Cardiac ventricle fibroblast (primary cell): ENCODE data around the gene TSPYL2. TPM values are rescaled to one million over a fixed set of nuclear protein-coding genes. Genes with fewer than 3 reads are reported as not detected.

ENCODE experiments used
- total RNA-seq: library from RNA; depleted of rRNA; stranded (reverse); fragments of >200 nt; gene quantifications from 2 replicates; pipeline ENCODE4 v1.2.3, GENCODE V29; 2015

TSPYL2 gene
- 14.5 and 15.4 TPM in 2 replicates for total RNA-seq

DNA sequence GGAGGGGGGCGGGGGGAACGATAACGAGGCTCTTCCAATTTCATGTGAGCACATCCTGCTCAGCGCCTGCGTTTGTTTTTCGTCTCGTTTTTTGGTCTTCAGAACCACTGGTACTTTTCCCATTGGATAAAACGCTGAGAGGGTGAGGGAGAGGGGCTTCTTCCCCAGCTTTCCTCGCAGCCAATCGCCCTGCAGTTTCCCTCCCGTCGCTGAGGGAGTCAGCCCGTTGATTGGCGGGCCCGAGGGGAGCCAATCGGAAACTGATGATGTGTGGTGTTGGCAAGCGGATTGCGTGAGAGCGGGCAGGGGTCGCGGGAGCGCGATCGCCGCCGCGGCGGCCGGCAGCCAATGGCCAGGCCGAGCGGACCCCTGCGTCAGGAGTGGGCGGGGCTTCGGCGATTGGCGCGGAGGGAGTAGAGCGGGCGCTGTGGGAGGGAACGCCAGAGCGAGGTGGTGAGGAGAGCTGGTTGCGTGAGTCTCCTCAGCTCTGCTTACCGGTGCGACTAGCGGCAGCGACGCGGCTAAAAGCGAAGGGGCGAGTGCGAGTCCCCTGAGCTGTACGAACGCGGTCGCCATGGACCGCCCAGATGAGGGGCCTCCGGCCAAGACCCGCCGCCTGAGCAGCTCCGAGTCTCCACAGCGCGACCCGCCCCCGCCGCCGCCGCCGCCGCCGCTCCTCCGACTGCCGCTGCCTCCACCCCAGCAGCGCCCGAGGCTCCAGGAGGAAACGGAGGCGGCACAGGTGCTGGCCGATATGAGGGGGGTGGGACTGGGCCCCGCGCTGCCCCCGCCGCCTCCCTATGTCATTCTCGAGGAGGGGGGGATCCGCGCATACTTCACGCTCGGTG, at the start of gene TSPYL2:
Gene TSPYL2 (plus strand): TSS at position 443 of the 848 bp plus-strand sequence. CDS start 132 bp downstream, at position 575.

DNA sequence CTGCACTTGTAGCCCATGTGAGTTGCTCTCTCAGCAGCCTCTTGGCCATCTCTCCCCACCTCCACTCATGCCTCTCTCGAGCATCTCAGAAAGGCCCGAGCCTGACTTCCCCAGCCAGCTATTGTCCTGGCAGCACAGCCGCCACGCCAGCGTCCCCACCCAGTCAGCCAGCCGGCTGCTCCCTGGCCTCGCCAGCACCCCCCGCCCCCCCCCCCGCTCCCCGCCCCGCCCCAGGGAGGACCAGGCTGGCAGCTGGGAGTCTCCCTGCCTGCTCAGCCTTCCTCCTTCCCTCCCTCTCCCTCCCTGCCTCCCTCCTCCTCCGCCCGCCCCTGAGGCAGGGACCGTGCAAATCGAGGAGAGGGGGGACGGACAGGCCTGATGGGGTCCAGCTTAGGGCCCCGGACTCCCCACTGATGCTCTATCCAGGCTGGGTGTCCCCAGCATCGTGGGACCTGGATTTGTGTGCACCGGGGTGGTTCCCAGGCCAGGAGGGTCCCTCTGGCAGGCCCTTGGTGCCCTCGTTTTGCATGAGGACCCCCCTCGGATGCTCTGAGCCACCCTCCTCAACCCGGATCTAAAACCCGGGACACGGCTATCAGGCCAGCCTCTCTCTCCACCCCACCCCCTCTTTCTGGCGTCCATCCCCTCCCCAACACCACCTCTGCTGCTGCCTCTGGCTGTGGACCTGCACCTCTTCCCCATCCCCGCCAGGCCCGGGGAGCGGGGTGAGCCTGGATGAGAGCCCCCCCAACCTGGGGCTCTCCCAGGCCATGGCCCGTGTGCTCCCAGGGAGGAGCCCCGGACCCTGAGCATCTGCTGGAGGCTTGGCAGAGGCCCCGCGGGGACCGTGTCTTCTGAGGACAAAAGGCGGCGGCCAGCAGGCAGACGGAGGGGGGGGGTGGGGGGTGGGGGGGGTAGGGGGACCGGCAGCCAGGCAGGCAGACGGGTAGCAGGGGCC, 33.7 kb upstream of the TSPYL2 start, which contains the start of gene GPR173:
Gene GPR173 (plus strand): TSS at position 621 of the 958 bp plus-strand sequence. CDS start 27,833 bp downstream, outside the sequence.

DNA sequence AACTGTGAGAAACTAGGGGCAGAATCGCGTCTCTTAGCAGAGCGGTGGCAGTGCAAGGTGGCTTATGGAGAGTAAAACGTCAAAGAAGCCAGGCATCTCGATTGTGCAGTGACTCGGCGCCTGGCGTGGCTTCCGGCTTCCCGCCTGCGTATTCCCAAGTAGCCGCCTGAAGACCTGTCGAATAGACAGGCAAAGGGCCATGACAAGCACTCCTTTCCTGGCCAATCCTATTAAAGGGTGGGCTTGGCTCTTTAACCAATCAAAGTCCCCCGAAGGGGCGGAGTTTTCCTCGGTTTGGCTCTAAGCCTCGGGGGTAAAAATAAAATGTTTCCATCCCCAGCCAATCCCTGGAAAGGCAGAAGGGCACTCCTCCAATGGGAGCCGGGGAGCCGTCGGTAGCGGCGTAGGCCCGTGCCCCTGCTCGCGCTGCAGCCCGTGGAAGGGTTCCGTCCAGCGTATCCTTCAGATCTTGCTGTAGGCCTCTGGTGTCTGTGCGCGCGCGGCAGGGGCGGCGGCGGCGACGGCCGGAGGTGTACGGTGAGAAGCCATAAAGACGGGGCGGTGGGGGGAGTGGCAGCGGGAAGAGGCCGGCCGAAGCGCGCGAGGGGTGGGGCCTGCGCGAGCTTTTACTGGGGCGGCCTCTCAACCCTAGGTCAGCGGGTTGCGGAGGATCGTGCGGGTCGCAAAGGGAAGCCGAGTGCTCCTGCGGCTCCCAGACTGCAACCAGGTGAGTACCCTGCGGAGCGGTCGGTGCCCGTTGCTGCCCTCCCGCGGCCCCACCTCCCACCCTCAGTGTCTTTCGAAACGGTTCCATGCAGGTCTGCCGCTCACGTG, 11.8 kb downstream of the TSPYL2 start, which contains the start of gene KANTR:
Gene KANTR (plus strand): TSS at position 395 of the 834 bp plus-strand sequence. CDS start 30,131 bp downstream, outside the sequence.

Other genes starting within 250 kb of the TSPYL2 start
- gene XAGE3, start 214.3 kb upstream of the TSPYL2 start, total RNA-seq, result not detected in 2 replicates
- gene FAM156B, start 185.0 kb upstream of the TSPYL2 start, total RNA-seq, result 6.5 and 12.3 TPM in 2 replicates
- 11.0 and 11.7 TPM in 2 replicates for gene FAM156A, start 123.8 kb upstream of the TSPYL2 start, total RNA-seq
- gene GPR173, start 33.6 kb upstream of the TSPYL2 start, total RNA-seq, result 1.7 and 2.6 TPM in 2 replicates
- gene KANTR, start 11.8 kb downstream of the TSPYL2 start, total RNA-seq, result 4.8 and 6.9 TPM in 2 replicates
- 34.7 and 62.9 TPM in 2 replicates for gene KDM5C, start 142.8 kb downstream of the TSPYL2 start, total RNA-seq
- gene IQSEC2, start 199.2 kb downstream of the TSPYL2 start, total RNA-seq, result 4.4 and 14.4 TPM in 2 replicates